PFSK-1 (cell line): ENCODE results near the gene FER1L5.

Experiments
- FOXP2 ChIP-seq: optimal IDR thresholded peaks from 2 replicates; pipeline ENCODE3; 2011; ENCODE audit warnings: borderline replicate concordance, control low read depth, inconsistent platforms; ENCODE audit not compliant: insufficient read depth; ENCODE audit errors: extremely low read length, extremely low read depth
- POLR2AphosphoS5 ChIP-seq: IDR thresholded peaks from 2 replicates; pipeline ENCODE4 v1.6.1; 2012; ENCODE audit warnings: low read depth, mild to moderate bottlenecking, control low read depth, low read length, moderate library complexity
- SIN3A ChIP-seq: IDR thresholded peaks from 2 replicates; pipeline ENCODE4 v1.6.1; 2012; ENCODE audit warnings: mild to moderate bottlenecking, low read length, moderate library complexity, borderline replicate concordance; ENCODE audit not compliant: insufficient read depth
- TAF1 ChIP-seq: IDR thresholded peaks from 2 replicates; pipeline ENCODE4 v1.6.1; 2012; ENCODE audit warnings: low read length, control low read depth, borderline replicate concordance; ENCODE audit not compliant: insufficient read depth
- TF ChIP-seq, protein P1 (sequence below), 2 experiments: IDR thresholded peaks; 2 replicates each; pipeline versions ENCODE4 v1.6.1 to v1.8.0; 2011 to 2012; ENCODE audit warnings: low read depth in 2 of 2, low read length in 2 of 2, control low read depth in 1 of 2, inconsistent platforms in 1 of 2, mild to moderate bottlenecking in 1 of 2, moderate library complexity in 1 of 2; ENCODE audit not compliant: insufficient read depth in 1 of 2

Gene FER1L5

DNA sequence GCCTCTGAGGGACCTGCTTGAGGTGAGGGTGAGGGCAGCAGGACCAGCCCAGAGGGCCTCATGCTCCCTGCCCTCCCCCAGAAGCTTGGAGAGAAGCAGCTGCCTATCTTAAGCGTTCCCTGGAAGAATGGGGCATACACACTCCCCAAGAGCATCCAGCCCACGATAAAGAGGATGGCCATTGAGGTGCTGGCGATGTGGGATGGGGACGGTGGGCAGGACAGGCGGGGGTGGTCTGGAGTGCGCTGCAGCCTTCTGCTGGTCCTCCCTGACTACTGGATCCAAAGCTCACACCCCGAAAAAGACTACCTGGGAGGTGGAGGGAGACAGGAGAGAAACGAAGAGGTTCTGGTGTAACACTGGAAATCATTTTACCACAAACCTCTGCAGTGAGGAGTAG, 51.7 kb downstream of the FER1L5 start:
- TF ChIP-seq FOXP2 (no peak), SIN3A (no peak)

DNA sequence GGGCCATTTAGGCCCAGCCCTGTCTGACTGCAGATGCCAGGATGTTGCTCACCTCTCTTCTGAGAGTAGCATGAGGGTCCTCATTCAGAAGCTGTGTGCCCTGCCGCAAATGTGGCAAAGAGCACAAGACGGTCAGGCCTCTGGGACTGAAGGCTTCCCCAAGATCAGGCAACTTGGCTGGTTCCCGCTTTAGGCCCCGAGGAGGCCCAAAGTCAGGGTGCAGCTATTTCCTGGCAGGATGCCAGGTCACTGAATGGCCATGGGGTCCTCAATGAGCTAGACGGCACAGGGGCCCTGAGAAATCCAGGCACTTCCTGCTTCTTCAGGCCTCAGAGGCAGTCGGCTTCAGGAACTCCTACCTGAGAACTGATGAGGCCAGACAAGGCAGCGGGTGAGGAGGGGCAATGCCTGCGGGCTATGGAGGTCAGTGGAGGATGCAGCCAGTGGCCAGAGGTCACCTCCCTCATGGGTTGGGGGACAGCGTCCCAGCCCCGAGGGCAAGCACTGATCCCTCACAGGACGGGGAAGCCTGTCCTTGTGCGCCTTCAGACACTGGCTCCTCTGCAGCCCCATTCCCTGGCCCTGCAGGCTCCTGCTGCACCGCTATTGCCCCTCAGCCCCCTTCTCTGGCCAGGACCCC, 52.4 kb downstream of the FER1L5 start:
- TF ChIP-seq, protein P1, sequence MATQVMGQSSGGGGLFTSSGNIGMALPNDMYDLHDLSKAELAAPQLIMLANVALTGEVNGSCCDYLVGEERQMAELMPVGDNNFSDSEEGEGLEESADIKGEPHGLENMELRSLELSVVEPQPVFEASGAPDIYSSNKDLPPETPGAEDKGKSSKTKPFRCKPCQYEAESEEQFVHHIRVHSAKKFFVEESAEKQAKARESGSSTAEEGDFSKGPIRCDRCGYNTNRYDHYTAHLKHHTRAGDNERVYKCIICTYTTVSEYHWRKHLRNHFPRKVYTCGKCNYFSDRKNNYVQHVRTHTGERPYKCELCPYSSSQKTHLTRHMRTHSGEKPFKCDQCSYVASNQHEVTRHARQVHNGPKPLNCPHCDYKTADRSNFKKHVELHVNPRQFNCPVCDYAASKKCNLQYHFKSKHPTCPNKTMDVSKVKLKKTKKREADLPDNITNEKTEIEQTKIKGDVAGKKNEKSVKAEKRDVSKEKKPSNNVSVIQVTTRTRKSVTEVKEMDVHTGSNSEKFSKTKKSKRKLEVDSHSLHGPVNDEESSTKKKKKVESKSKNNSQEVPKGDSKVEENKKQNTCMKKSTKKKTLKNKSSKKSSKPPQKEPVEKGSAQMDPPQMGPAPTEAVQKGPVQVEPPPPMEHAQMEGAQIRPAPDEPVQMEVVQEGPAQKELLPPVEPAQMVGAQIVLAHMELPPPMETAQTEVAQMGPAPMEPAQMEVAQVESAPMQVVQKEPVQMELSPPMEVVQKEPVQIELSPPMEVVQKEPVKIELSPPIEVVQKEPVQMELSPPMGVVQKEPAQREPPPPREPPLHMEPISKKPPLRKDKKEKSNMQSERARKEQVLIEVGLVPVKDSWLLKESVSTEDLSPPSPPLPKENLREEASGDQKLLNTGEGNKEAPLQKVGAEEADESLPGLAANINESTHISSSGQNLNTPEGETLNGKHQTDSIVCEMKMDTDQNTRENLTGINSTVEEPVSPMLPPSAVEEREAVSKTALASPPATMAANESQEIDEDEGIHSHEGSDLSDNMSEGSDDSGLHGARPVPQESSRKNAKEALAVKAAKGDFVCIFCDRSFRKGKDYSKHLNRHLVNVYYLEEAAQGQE (IDR thresholded peaks at IDR 0.05; ENCODE audit: insufficient read depth in 1 of 2, low read depth in 2 of 2, low read length in 2 of 2): no peak
- TF ChIP-seq TAF1: no peak
- no peak for TF ChIP-seq SIN3A
- TF ChIP-seq FOXP2: no peak
- no peak for TF ChIP-seq POLR2AphosphoS5

DNA sequence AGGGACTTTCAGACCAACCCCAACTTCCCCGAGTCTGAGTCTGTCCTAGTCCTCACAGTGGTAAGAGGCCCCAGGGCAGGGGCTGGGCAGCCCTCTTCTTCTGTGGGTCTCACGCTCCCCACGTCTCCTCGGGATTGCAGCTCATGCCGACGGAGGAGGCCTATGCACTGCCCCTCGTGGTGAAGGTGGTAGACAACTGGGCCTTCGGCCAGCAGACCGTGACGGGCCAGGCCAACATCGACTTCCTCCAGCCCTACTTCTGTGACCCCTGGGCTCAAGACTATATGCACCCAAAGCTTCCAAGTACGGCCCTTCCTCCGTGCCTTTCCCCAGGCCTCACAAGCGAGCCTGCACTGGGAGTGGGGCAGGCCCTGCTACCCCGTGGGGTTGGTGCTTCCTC, 53.0 kb downstream of the FER1L5 start:
- TF ChIP-seq POLR2AphosphoS5: no peak
- TF ChIP-seq TAF1: no peak
- TF ChIP-seq SIN3A: no peak

DNA sequence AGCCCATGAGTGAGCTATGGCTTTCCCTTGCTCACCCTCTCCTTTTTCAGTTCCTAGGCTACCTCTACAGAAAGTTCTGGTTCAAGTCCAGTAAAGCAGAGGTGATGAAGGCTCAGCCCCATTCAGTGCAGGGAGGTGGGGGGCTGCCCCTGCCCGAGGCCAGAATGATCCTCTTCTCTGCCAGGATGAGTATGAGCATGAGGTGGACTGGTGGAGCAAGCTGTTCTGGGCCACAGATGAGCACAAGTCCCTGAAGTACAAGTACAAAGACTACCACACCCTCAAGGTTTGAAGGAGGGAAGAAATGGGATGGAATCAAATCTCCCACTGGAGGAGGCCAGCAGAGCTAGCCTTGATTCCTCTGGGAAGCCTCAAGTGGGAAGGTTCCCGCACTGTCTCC, 54.9 kb downstream of the FER1L5 start:
- TF ChIP-seq POLR2AphosphoS5 (no peak), FOXP2 (no peak), TAF1 (no peak), SIN3A (no peak)
- TF ChIP-seq, protein P1 (IDR thresholded peaks at IDR 0.05; ENCODE audit: insufficient read depth in 1 of 2, low read depth in 2 of 2, low read length in 2 of 2): no peak

DNA sequence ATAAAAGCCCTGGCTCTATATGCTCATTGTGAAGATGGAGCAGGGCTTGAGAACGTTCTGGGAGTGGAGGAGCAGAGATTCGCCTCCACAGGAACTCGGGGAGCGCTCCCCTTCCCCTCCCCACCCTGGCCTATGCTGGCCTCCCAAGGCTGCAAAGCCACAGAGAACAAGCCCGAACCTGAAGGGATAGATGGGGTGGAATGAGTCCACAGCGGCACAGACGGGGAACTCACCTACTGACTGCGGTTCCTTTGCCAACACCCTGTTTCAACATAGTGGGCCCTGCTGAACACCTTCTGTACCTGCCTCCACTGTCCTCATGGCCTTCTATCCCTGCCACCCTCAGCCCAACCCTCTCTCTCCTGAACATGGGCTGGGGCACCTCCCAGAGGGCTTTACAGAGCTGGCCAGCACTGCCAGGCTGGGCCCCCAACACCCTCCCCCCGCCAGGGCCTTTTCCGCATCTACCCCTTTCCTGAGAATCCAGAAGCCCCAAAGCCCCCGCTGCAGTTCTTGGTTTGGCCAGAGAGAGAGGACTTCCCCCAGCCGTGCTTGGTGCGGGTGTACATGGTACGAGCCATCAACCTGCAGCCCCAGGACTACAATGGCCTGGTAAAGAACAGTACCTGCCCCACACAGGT, 55.8 kb downstream of the FER1L5 start:
- TF ChIP-seq TAF1 (no peak), POLR2AphosphoS5 (no peak), FOXP2 (no peak), SIN3A (no peak)
- TF ChIP-seq, protein P1 (IDR thresholded peaks at IDR 0.05; ENCODE audit: insufficient read depth in 1 of 2, low read depth in 2 of 2, low read length in 2 of 2): no peak

DNA sequence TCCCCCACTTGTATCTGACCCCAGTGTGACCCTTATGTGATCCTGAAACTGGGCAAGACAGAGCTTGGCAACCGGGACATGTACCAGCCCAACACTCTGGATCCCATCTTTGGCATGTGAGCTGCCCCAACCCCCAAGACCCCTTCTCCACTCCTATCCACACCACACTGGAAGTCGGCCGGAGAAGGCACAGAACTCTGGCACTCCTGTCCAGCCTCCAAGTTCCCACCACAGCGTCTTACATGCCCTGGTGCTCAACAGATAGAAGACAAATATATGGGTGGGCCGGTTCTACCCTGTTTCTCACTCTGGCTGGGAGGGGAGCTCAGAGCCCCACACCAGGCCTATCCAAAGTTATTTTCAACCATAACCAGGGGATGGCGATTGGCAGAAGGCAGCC, 56.5 kb downstream of the FER1L5 start:
- TF ChIP-seq SIN3A (no peak), POLR2AphosphoS5 (no peak), FOXP2 (no peak), TAF1 (no peak)
- TF ChIP-seq, protein P1 (IDR thresholded peaks at IDR 0.05; ENCODE audit: insufficient read depth in 1 of 2, low read depth in 2 of 2, low read length in 2 of 2): no peak
